ENCODE measurements around the gene KLC4.

DNA sequence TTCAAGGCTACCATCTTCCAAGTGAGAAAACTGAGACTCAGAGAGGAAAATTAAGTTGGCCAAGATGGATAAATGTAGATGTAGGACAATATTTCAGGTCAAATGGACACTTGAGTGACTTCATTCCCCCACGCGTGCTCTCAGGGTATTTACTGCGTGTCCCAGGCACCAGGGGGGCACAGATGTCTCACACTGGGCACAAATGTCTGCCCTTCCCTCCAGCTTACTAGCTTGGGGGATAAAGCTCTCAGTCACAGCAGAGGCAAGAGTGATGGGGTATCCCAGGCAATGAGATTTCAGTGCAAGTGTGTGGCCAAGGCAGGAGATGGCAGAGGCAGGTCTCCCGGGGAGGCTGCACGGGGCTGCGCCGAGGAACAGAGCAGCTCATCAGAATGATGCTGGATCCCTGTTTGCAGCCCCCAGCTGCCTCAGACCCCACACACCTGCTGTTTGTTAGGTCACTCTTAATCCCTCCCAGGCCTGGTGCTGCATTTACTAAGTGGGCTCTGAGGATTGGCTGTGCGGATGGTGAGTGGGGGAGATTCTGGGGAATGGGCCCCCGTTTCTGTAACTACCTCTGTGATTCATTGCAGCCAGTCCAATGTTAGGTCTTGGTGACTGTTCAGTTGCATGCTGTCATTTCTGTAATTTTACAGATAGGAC is 60.8 kb downstream of the KLC4 start:
- TF ChIP-seq POLR2A (IDR thresholded peaks at IDR 0.05), result no peak
- TF ChIP-seq, protein P1, sequence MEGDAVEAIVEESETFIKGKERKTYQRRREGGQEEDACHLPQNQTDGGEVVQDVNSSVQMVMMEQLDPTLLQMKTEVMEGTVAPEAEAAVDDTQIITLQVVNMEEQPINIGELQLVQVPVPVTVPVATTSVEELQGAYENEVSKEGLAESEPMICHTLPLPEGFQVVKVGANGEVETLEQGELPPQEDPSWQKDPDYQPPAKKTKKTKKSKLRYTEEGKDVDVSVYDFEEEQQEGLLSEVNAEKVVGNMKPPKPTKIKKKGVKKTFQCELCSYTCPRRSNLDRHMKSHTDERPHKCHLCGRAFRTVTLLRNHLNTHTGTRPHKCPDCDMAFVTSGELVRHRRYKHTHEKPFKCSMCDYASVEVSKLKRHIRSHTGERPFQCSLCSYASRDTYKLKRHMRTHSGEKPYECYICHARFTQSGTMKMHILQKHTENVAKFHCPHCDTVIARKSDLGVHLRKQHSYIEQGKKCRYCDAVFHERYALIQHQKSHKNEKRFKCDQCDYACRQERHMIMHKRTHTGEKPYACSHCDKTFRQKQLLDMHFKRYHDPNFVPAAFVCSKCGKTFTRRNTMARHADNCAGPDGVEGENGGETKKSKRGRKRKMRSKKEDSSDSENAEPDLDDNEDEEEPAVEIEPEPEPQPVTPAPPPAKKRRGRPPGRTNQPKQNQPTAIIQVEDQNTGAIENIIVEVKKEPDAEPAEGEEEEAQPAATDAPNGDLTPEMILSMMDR (IDR thresholded peaks at IDR 0.05), result no peak

Data from heart left ventricle (tissue), 13 donors.